HG02970 (cell line): ENCODE results near the gene PNMA8A.
"Not testable (repeated sequence)": the region's sequence is repeated elsewhere in the genome, so short reads cannot be mapped to it uniquely, and the experiment has no call there.

Experiments used
- ATAC-seq: cut with Tn5 transposase; IDR thresholded peaks from one replicate; pipeline ENCODE4 v1.9.1; 2021; ENCODE audit warnings: mild to moderate bottlenecking, moderate library complexity, moderate number of reproducible peaks; ENCODE audit not compliant: unreplicated experiment, low FRiP score

The PNMA8A gene

DNA sequence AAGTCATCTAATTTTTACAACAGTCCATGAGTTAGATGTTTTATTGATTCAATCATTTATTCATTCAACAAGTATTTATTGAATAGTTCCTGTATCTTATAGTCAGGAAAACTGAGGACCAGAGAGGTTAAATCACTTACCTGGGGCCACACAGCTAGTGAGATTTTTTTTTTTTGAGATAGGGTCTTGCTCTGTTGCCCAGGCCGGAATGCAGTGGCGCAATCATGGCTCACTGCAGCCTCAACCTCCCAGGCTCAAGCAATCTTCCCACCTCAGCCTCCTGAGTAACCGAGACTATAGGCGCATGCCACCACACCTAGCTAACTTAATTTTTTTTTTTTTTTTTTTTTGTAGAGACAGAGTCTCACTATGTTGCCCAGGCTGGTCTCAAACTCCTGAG, 35.7 kb downstream of the PNMA8A start:
- not testable (repeated sequence) for ATAC-seq

DNA sequence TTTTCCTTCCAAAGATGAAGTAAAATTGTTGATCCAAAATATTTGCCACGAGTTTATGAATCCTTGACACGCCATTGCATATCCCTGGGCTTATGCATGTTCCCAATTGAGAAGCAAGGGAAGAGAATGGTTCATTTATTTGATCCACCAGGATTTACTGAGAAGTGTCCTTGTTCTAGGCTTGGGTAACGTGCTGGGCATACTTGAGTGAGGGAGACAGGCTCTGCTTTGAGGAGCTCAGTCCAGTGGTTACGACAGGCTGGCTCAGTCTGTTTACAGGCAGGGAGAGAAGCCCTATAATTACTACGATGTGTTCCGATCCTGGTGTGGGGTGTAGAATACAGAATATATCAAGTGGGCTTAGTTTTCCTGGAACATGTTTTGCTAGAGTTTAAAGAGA, 36.4 kb downstream of the PNMA8A start:
- no peak for ATAC-seq

DNA sequence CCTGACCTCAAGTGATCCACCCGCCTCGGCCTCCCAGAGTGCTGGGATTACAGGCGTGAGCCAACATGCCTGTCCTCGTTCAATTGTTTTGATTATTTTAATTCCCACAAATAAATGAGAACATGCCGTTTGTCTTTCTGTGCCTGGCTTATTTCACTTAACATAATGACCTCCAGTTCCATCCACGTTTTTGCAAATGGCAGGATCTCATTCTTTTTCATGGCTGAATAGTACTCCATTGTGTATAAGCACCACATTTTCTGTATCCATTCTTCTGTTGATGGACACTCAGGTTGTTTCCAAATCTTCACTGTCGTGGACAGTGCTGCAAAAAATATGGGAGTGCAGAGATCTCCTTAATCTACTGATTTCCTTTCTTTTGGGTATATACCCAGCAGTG, 37.9 kb downstream of the PNMA8A start:
- not testable (repeated sequence) for ATAC-seq

DNA sequence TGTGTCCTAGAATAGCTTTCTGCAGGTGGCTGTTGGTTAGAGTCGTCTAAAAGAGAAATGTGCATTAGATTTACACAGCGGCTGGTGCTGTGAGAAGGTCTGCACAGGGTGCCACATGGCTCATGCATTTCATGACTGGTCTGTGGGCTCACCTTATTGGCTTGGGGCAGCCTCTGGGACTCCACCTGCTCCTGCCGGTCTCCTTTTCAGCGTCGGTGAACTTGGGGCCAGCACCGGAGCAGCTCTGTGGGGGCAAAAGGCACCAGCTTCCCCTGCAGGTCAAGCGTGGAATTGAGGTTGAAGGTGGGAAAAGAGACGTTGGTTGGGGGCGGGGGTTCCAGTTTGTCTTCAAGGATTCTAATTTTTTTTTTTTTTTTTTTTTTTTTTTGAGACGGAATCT, 39.5 kb downstream of the PNMA8A start:
- no peak for ATAC-seq

DNA sequence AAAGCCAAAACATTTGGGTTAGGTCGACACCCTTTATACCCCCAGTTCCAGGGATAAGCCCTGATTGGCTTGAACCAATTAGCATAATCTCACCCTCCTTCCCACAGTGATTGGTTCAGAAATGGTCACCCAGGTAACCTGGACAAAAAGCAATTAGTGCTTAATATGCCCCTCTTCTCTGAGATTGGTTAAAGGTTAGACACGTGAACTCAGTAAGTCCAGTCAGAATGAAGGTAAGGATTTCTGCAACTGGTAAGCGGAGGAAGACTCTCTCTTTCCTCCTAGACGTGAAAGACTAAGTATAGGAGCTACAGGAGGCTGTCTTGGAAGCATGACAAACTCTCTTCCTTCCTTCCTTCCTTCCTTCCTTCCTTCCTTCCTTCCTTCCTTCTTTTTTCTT, 41.4 kb downstream of the PNMA8A start:
- ATAC-seq: no peak

DNA sequence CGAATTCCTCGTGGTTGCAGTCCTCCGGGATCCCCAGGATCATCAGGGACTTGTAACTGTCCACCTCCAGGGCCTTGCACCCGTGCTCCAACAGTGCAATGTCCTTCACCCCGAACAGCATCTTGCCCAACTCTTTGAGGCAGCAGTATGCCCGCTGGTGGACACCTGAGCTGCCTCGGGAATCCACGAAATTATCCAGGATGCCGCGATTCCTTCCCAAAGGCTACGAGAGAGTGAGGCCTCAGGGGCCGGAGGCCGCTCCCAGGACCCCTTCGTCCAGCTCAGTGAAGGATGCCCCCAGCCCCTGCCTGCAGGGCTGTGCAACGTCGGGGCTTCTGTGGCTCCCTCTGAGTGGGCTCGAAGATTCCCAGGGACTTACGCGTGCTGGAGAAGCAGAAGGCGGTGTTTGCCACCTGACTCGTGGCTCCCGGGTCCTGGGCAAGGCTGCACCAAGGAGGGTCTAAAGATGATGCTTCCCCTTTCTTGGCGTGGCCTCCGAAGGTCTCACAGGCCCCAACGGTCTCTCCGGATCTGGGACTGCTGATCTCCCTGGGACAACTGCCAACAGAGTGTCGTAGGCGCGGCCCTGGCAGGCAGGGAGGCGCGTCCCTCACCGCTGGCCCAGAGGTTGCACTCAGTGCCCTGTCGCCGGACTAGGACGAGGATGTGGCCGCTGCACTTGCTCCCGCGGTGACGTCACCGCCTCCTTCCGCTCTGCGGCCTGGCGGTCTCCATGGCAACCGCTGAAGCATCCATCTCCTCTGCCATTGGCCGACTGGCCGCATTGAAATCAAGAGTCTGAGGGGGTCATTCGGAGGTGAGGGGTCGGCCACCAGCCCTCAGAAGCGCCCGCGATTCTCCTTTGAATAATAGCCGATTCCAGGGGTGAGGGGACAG, 42.9 kb downstream of the PNMA8A start, which contains the start of gene PNMA8C:
PNMA8C (minus strand) TSS at position 698 of the 897 bp plus-strand sequence; CDS start at position 121, 577 bp downstream.
- ATAC-seq: no peak

DNA sequence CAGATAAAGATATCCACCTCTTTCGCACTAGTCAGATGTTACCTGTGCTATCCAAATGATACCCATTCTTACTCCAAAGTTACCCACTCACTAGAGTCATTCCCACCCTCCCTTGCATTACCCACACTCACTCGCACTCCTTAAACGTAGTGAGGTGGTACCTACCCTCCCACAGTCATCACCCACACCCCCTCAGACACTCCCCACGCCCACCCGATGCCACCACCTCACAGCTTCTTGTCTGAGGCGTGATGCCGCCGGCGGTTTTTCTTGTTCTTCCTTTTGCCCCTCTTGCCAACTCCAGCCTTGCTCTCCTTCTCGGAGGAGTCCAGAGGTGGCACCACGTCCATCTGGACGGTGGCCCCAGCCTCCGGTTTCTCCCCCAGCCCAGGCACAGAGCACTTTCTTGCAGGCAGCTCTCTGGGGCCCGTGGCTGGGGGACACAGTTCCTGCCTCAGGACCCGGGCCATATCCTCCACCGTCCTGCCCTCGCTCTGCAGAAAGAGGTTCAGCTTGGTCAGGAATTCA, 43.8 kb downstream of the PNMA8A start:
- ATAC-seq: no peak

DNA sequence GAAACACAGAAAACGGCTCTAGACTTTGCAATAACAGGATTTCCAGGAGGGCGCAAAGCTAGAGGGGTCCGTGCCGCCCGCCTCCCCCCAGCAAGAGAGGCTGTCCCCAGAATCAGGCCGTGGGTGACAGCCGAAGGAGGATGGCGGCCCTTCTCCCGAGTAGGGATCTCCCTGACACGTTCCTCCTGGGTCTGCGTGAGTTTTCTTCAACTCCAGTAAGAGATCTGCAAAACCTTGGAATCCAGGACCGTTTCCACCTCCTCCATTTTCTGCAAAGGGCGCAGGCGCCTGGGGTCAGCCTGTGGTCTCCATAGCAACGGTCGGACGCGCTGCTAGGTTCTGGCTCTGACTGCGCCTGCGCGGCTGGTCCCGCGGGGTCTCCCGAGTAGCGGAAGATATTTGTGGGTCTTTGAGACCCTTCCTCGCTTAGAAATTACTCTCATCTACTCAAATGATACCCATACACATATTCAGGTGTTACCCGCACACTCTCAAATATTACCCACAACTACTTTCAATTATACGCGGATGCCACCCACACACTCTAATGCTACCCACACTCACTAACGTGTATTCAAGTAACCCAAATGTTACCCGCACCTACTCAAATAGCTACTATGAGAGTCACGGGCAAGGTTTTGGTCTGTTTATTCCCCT, 44.7 kb downstream of the PNMA8A start:
- no peak for ATAC-seq

DNA sequence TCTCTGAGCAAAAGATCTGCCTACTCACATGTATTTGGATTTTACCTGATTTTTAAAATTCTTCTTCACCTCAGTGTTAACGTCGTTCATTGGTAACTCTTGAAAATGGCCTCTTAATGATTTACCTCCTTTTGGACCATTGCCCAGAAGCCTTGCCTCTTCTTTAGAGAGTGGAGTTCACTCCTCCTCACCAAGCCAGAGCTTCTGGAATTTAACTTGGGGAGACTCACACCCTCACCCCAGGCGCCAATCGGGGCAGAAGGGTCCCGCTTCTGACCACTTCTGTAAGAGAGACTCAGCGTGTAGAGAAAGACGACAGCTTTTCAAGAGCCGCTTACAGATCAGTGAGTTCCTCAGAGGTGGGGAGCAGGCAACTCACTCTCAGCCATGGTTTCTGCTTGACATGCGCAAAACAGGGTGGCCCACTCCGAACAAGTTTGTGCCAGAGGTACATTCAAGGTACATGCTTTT, 45.3 kb downstream of the PNMA8A start:
- no peak for ATAC-seq

DNA sequence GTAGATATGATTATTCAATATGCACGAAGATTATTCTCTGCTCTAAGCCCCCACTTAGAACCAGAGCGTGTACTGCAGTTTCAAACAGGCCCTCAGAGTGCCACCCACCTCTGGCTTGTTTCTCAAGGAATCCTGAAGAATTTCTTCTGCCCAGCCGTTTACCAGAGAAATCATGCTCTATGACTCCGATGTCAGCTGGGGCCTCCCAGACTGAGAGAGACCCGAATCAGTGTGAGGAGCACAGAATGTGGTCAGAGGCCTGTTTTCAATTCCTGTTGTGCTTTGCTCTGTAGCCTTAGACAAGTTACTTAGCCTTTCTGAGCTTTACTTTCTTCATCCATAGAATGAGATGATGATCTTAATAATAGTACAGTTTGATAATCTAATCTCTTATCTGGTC, 48.2 kb downstream of the PNMA8A start:
- no peak for ATAC-seq

DNA sequence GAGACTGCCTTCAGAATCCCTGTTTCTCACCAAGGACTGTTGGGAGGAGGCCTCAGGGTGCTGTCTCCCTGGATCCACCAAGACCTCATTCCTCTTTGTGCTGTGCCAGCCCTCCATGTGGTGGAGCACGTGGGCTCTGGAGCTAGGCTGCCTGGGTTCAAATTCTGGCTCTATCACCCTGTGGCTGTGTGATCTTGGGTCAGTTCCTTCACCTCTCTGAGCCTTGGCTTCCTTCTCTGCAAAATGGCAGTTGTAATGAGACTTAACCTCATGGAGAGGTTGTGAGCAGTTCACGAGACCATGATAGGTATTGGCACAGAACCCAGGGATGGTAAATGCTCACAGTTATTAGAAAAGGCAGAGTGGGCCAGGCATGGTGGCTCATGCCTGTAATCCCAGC, 49.0 kb downstream of the PNMA8A start:
- no peak for ATAC-seq

DNA sequence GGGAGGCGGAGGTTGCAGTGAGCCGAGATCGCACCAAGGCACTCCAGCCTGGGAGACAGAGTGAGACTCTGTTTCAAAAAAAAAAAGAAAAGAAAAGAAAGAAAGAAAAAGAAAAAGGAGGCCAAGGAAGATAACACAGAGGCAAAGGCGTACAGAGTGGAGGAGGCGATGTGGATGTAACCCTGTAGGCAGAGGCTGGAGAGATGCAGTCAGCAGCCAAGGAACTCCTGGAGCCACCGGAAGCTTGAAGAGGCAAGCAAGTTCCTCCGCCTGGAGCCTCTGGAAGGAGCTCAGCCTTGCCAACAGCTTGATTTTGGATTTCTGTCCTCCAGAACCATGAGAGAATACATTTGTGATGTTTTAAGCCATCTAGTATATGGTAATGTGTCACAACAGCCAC, 51.3 kb downstream of the PNMA8A start:
- ATAC-seq: no peak
